Umbilical cord (tissue), 2 donors: Measurements from ENCODE around the gene PAPLN. TPM values are rescaled to one million over a fixed set of nuclear protein-coding genes. Genes with fewer than 3 reads are reported as not detected.

Source experiments
- DNase-seq: peaks from one replicate; pipeline ENCODE4 v3.0.0-alpha.2; 2015; ENCODE audit warnings: low spot score
- total RNA-seq: library from RNA; depleted of rRNA; stranded (reverse); fragments of >200 nt; gene quantifications from one replicate; pipeline ENCODE4 v1.2.3, GENCODE V29; 2014; ENCODE audit warnings: low replicate concordance; ENCODE audit not compliant: insufficient read depth

PAPLN gene
- total RNA-seq, 1 donor from 2014 or later = 5.1 TPM

GRCh38 chr14:73243748-73244147 lies 6.4 kb downstream of the PAPLN start:
- no peak for DNase-seq

GRCh38 chr14:73244541-73245290 lies 7.4 kb downstream of the PAPLN start:
- no peak for DNase-seq

GRCh38 chr14:73245480-73246325 lies 8.4 kb downstream of the PAPLN start:
- DNase-seq = peak; percentile 50

- no peak for DNase-seq
These were observed 9.3 kb downstream of the PAPLN start for GRCh38 chr14:73246387-73247150.

- DNase-seq = no peak
These were observed 11.0 kb downstream of the PAPLN start for GRCh38 chr14:73248108-73248868.

GRCh38 chr14:73249108-73249507 lies 11.8 kb downstream of the PAPLN start:
- DNase-seq = no peak

- no peak for DNase-seq
These were observed 12.4 kb downstream of the PAPLN start for GRCh38 chr14:73249564-73250316.

- no peak for DNase-seq
These were observed 13.0 kb downstream of the PAPLN start for GRCh38 chr14:73250317-73250713.

GRCh38 chr14:73250781-73251500 lies 13.6 kb downstream of the PAPLN start:
- DNase-seq = no peak

GRCh38 chr14:73251516-73252215 lies 14.4 kb downstream of the PAPLN start:
- DNase-seq = no peak

GRCh38 chr14:73252491-73253322 lies 15.4 kb downstream of the PAPLN start:
- DNase-seq = no peak

GRCh38 chr14:73253323-73253610 lies 16.0 kb downstream of the PAPLN start:
- DNase-seq = no peak

GRCh38 chr14:73253721-73254120 lies 16.4 kb downstream of the PAPLN start:
- no peak for DNase-seq

- DNase-seq = no peak
These were observed 17.1 kb downstream of the PAPLN start for GRCh38 chr14:73254247-73255004.

GRCh38 chr14:73255005-73255400 lies 17.7 kb downstream of the PAPLN start:
- DNase-seq = no peak

GRCh38 chr14:73255693-73256225 lies 18.5 kb downstream of the PAPLN start:
- DNase-seq = no peak

GRCh38 chr14:73258076-73258475 lies 20.8 kb downstream of the PAPLN start:
- DNase-seq = no peak
